HG03060 (cell line): Measurements from ENCODE around the gene UBL7.
"Not testable (repeated sequence)": the region's sequence is repeated elsewhere in the genome, so short reads cannot be mapped to it uniquely, and the experiment has no call there.

Experiments used
- ATAC-seq: cut with Tn5 transposase; IDR thresholded peaks from one replicate; pipeline ENCODE4 v1.9.1; 2021; ENCODE audit warnings: low read depth, moderate number of reproducible peaks; ENCODE audit not compliant: unreplicated experiment

UBL7 gene, protein sequence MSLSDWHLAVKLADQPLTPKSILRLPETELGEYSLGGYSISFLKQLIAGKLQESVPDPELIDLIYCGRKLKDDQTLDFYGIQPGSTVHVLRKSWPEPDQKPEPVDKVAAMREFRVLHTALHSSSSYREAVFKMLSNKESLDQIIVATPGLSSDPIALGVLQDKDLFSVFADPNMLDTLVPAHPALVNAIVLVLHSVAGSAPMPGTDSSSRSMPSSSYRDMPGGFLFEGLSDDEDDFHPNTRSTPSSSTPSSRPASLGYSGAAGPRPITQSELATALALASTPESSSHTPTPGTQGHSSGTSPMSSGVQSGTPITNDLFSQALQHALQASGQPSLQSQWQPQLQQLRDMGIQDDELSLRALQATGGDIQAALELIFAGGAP

DNA sequence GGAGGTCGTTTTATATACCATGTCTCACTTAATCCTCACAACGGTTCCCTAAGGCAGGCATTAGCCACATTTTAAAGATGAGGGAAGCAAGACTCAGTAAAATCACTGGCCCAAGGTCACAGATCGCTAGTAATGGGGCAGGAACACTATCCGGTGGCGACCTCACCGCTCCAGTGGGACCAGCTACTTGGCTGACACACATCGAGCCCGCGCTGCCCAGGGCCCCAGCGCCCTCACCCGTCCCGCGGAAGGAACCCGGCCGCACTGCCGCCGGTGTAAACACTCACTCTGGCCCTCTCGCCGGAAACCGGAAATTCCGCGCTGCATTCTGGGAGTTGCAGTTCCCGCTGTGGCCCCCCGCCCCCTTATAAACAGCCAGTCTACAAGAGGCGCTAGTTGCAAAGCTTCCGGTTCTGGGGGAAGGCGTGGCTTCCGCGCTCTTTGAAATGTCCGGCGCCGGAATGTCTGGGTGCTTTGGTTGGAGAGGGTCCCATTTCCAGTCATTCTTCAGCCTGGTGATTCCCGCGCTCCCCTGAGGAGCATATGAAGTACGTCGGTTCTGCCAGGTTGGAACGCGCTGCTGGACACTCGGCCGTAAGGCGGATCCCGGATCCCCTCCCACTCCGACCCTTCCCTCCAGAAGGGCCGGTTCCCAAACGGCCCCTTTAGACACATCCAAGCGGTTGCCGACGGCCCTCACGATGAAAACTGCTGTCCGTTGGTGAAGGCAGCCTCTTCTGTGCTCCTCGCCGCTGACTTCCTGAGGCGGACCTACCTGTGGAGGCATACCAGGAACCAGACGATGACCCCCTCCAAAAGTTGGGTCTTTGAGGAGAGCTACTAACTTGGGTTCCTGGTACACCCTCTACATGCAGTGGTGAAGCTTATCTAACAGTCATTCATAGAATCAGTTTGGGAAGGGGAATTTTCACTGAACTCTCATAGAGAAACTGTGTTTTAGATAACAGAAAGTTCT is at the start of gene UBL7:
Gene UBL7 (minus strand): TSS at position 290 of the 976 bp plus-strand sequence. CDS start 2,293 bp downstream, outside the sequence.
- ATAC-seq: peak; percentile 79

DNA sequence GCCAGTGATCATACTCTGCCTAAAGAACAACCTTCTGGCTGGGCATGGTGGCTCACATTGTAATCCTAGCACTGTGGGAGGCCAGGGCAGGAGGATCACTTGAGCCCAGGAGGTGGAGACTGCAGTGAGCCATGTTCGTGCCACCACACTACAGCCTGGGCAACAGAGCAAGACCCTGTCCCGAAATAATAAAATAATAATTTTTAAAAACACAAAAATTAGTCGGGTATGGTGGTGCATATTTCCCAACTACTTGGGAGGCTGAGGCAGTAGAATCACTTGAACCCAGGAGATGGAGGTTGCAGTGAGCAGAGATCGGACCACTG is 45.5 kb upstream of the UBL7 start:
- ATAC-seq: no peak

DNA sequence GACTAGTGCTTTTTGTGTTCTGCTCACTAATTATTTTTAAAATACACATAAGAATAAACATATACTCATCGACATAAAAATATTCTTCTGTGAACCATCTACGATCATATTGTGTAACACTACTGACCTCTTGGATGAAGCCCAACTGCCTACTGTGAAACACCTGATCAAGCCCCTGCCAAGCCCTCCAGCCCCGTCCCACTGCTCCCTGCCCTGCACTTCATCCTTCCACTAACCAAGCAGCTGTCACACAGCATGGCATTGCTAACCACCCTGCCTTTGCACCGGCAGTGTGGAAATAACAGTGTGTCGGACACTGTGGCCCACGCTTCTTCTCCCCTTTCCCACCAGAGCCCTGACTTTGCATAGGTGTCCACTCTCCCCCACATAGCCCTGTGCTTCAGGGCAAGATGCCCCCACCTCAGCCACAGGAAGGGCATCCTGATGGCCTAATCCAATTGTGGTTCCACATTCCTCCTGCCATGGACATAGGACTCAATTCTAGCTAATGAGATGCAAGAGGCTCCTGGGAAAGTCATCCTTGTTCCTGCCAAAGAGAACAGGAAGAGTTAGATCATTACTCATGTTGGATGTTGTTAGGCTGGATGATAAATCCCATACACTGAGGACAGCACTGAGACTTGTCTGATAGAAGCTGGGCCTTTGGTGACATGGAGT is 45.0 kb upstream of the UBL7 start:
- ATAC-seq: no peak

DNA sequence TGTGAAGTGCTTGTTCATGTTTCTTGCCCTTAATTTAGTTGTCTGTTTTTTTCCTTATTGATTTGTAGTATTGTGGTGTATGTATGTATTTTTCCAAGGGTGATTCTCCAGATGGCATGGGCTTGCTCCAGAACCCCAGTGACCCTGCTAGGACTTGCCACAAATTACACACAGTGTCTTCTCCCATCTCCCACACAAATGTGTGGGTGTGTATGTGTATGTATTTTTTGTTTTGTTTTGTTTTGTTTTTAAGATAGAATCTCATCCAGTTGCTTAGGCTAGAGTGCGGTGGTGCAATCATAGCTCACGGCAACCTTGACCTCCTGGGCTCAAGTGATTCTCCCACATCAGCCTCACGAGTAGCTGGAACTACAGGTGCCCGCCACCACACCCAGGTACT is 43.9 kb upstream of the UBL7 start:
- ATAC-seq: no peak

DNA sequence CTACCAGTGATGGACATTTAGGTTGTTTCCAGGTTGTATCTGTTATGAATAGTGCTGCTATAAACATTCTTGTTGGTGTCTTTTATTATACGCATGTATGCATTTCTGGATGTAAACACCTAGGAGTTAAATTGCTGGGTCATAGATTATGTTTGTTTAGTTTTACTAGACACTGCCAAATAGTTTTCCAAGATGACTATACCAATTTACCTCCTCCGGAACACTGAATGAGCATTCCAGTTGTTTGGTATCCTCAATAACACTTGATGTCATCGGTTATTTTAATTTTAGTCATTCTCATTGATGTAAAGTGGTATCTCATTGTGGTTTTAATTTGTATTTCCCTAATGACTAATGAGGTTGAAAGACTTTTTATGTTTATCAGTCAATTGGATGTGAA is 43.5 kb upstream of the UBL7 start:
- no peak for ATAC-seq

DNA sequence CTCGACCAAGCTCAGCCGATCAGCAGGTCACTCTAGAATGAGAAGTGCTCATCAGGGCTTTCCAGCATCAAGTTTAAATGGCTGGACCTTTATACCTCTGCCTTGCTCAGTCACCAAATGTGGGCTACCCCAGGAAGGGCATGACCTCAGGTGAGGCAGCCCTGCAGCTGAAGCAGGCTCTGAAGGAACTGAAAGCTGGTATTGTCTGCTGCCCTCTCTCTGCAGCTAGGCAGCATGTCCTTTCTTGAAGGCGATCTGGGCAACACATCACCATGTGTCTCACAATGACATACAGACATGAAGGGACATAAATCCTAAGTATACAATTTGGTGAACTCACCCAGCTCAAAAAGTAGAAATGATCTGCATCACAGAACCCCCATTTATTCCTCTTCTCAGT is 41.3 kb upstream of the UBL7 start:
- no peak for ATAC-seq

DNA sequence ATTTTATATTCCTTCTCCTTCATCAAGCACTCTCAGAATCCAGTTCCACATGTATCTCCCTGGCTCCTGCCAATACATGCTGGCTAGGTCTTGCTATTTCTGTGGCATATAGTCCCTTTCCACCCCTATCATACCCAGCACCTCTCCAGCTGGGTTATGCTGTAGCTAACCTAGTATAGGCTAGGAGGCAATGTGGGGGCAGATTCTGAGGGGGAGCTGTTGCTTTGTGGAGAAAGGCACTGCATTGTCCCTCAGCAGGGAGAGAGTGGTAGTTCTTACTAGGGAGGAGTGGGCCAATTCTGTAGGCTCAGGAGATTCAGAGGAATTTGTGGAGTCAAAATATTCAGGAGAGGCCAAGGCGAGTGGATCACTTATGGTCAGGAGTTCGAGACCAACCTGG is 39.4 kb upstream of the UBL7 start:
- ATAC-seq: no peak

DNA sequence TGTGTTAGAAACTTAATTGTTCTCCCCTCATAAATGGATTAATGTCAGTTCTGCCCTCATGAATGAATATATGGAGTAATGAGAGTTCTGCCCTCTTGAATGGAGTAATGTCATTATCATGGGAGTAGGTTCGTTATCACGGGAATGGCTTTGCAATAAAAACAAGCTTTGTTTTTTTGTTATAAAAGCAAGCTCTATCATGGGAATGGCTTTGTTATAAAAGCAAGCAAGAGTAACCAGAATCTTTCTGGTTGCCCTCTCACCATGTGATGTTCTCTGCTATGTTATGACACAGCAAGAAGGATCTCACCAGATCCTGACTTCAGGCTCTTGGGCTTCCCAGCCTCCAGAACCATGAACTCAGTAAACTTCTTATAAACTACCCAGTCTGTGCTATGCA is 38.4 kb upstream of the UBL7 start:
- no peak for ATAC-seq

DNA sequence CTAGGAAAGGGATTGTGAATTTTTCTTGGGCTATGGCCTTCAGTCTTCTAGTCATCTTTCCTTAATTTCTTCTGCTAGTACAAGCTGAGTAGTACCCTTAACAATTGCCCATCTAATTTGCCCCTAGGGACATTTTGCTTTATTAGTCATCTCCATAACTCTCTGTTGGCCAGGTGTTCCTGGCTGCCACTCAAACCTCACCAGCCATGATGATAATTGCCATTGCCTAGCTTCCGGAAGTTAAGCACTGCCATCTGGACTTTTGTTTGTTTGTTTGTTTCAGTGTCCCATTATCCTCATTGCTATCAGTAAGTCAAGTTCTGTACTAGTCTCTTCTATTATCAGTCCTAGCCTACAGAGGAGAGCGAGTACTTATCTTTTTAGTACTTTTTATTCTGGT is 36.6 kb upstream of the UBL7 start:
- ATAC-seq: no peak

DNA sequence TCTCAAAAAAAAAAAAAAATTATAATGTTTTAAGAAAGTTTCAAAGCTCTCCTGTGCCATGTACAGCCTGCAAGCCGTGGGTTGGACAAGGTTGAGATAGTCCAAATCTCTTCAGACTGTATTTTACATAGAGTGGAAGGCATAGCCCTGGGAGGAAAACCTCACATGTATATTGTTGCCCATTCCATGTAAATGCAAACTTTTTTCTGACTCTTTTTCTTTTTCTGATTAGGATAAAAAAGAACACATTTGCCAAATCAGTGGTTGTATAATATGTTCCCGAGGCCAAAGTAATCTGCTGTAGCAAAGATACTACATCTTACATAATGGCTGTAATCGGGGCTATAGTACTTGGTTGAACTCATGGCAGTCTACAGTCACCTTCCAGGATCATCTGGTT is 35.7 kb upstream of the UBL7 start:
- ATAC-seq: no peak

DNA sequence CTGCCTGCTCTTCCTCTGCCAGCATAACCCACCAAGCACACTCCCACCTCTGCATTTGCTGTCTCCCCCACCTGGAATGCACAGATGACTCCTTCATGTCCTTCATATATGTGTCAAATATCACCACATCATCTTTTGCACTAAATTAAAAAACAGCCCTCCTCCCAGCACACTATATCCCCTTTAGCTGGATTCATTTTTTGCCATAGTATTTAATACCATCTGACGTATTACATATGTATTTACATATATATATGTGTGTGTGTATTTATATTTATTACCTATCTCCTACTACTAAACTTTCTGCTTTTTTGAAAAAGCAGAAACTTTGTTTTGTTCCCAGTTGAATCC is 29.4 kb upstream of the UBL7 start:
- no peak for ATAC-seq

DNA sequence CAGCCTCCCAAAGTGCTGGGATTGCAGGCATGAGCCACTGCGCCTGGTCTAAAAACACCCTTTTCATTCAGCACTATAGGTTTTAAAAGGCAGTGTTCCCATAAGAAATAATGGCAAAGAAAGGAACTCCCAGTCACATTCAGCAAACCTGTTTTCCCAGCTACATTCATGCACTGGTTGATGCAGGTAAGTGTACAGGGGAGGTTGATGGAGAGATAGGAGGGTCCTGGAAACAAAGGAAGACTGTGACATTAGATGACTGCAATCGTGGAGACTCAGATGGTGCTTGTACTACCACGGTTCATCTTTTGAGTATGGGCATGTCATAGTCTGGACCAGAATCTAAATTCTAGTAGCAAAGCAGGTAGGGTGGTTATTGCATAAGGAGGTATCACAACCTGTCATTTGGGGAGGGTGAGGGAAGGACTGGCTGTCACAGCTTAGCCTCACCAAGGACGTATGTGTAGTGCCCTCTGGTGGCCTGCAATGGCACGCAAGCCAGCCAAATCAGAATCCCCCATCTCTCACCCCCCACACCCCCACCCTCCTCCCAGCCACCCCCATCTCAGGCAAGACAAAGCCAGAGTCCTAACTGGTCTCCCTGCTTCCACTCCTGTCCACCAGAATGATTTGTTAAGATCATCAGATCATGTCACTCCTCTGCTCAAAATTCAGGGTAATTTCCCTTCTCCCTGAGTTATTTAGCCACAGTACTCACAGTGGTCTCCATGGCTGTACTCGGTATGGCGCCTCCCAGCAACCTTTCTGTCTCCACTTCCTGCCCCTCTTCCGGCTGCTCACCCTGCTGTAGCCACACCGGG is 28.8 kb upstream of the UBL7 start:
- ATAC-seq: no peak

DNA sequence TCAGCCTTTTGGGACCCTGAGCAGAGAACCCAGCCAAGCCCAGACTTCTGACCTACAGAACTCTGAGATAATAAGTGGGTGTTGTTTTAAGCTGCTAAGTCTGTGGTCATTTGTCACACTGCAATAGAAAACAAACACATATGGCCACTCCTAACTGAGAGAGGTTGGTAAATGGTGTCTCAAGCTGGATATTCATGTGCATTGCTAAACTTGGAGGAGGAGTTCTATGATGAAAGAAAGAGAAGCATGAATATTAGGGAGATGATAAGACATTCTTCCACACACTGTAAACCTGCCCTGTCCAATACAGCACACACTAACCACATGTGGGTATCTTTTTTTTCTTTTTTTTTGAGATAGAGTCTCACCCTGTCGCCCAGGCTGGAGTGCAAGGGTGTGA is 27.8 kb upstream of the UBL7 start:
- no peak for ATAC-seq

DNA sequence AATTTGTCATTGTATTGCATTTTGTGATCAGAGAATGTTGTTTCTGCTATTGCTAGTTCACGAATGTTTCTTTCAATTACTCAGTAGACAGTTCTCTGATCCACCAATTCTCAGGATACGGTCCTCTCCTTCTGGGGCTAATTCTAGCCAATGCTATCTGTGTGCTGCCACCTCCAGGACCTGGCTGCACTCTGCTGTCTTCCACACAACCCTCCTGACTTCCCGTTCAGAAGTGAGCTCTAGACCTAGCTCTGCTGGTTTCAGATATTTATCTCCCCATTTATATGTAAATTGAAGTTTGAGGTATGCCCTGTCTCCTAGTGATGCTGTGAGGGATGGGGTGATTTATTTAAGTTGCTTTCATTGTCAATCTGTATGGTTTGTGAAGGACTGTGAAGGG is 21.7 kb upstream of the UBL7 start:
- no peak for ATAC-seq

DNA sequence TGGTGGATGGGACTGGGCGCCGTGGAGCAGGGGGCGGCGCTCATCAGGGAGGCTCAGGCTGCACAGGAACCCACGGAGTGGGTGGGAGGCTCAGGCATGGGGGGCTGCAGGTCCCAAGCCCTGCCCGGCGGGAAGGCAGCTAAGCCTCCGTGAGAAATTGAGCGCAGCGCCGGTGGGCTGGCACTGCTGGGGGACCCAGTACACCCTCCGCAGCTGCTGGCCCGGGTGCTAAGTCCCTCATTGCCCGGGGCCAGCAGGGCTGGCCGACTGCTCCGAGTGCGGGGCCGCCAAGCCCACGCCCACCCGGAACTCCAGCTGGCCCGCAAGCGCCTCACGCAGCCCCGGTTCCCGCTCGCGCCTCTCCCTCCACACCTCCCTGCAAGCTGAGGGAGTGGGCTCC is 19.4 kb upstream of the UBL7 start:
- not testable (repeated sequence) for ATAC-seq

DNA sequence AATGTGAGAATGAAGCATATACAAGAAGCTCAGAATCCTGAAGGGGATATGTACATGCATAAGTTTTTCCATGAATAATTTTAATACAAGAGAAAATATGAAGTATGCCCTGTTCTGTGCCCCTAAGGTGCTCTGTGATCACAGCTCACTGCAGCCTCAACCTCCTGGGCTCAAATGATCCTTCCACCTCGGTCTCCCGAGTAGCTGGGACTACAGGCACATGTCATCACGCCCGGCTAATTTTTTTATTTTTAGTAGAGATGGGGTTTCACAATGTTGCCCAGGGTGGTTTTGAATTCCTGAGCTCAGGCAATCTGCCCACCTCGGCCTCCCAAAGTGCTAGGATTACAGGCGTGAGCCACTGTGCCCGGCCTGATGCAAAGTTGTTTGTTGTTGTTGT is 10.7 kb upstream of the UBL7 start:
- not testable (repeated sequence) for ATAC-seq

DNA sequence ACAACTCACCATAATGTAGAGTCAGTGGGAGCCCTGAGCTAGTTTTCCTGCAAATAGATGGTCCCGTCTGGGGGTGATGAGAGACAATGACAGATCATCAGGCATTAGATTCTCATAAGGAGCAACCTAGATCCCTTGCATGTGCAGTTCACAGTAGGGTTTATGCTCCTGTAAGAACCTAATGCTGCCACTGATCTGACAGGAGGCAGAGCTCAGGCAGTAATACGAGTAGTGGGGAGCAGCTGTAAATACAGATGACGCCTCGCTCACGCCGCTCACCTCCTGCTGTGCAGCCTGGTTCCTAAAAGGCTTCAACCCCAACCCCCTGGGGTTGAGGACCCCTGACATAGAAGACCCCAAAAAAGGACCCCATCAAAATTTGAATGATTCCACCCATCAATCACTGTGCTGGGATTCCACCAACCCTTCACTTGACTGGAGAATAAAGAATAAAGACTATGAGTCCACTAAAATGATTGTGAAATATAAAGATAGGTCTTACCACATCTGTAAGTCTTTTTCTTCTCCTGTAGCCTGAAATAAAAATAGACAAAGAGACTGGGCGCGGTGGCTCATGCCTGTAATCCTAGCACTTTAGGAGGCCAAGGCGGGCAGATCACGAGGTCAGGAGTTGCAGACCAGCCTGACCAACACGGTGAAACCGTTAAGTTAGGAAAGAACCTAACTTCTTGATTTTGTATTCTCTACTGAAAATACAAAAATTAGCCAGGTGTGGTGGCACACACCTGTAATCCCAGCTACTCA is 9.9 kb upstream of the UBL7 start:
- no peak for ATAC-seq

DNA sequence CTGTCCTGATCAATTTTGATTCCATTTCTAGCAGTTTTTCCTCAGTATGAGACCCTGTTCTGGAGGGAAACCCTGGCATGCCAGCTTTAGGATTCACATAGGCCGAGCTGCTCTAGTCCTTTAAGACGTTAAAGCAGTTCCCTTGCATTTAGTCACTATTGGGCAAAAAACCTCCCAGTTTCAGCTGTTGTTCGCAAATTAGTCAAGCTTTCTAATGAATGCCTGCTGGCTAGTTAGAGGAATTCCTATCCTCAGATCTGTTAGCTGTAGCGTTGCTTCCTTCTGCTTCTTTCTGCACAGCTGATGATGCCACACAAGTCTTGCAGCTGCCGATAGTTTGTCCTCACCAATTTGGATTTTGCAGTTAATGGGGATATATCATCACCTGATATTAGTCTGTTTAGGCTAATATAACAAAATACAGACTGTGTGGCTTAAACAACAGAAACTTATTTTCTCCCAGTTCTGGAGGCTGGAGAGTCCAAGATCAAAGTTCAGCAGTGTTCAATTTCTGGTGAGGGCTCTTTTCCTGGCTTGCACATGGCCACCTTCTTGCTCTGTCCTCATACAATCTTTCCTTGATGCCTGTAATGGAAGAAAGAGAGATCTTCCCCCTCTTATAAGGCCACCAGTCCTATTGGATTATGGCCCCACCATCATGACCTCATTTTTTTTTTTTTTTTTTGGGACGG is 7.5 kb upstream of the UBL7 start:
- ATAC-seq: no peak

DNA sequence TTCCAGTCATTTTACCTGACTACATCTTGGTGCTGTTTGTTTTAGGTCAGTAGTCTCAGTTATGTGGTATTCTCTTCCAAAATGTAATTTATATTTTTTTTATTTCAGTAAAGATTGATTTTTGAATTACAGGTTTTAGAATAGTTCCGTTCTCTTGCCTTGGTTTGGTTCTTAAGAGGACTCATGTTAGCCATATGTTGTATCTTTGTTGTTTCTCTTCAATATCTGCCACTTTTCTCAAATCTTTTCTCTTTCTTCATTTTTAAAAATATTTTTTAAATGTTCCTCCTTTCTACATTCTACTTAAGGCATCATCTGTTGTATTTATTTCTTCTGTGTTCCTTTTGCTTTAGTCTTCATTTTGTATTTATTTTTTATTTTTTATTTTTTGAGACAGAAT is 5.6 kb upstream of the UBL7 start:
- no peak for ATAC-seq
